A549 (cell line): ENCODE results near the gene ZNF362. TPM values are rescaled to one million over a fixed set of nuclear protein-coding genes. Genes with fewer than 3 reads are reported as not detected.

Source experiments
- ATAC-seq, 2 experiments: fragments of 200-7000 bp in 1 of 2; fragments of >200 bp in 1 of 2; cut with Nextera tagmentation in 1 of 2; cut with Tn5 transposase in 1 of 2; 3 replicates each; pipeline versions ENCODE4 v1.8.0 to v1.9.1; 2018 to 2020; ENCODE audit warnings: mild to moderate bottlenecking in 1 of 2, moderate library complexity in 1 of 2
- CTCF ChIA-PET: fragments of 300-600 bp; sonication (Branson Sonifier 250); formaldehyde crosslinking; extraction: SDS; loops from one replicate; lab custom pipeline; 2021; ENCODE audit warnings: antibody characterized with exemption, inconsistent platforms; lab: Yijun Ruan, JAX
- POLR2A ChIA-PET: fragments of 350-600 bp; formaldehyde crosslinking; extraction: SDS; loops from one replicate; lab custom pipeline; 2021; ENCODE audit warnings: antibody characterized with exemption, inconsistent platforms; lab: Yijun Ruan, JAX
- DNase-seq, 2 experiments: peaks; one replicate each; pipeline versions ENCODE4 v3.0.0 to v3.0.0-alpha.2; 2011 to 2016; ENCODE audit warnings: low read depth in 1 of 2, low spot score in 1 of 2
- FAIRE-seq: peaks from 2 replicates; lab custom pipeline; 2011; peaks lifted over from hg19 to GRCh38; lab: Jason Lieb, UNC
- H3K27ac ChIP-seq, 2 experiments: fragments of >200 bp; sonication (Bioruptor Twin); formaldehyde crosslinking; 3 replicates each; pipeline ENCODE4 v1.5.1; 2016 to 2017
- H3K4me1 ChIP-seq: fragments of >200 bp; sonication (Bioruptor Twin); formaldehyde crosslinking; 3 replicates; pipeline ENCODE4 v1.6.1; 2016
- H3K4me2 ChIP-seq: fragments of >200 bp; sonication (Bioruptor Twin); formaldehyde crosslinking; 3 replicates; pipeline ENCODE4 v1.6.1; 2016
- H3K4me3 ChIP-seq: fragments of >200 bp; sonication (Bioruptor Twin); formaldehyde crosslinking; 3 replicates; pipeline ENCODE4 v1.5.1; 2016
- H3K9me3 ChIP-seq: fragments of >200 bp; sonication (Bioruptor Twin); formaldehyde crosslinking; 3 replicates; pipeline ENCODE4 v1.6.1; 2016
- CBX2 ChIP-seq: fragments of 200-600 bp; sonication (generic); IDR thresholded peaks from 2 replicates; pipeline ENCODE4 v1.6.1; 2016; ENCODE audit warnings: low read depth, mild to moderate bottlenecking, borderline replicate concordance
- CBX8 ChIP-seq: fragments of 200-600 bp; sonication (generic); IDR thresholded peaks from 2 replicates; pipeline ENCODE4 v1.6.1; 2016
- CEBPB ChIP-seq, 2 experiments: fragments of >200 bp in 1 of 2; sonication (Bioruptor Twin) in 1 of 2; formaldehyde crosslinking in 1 of 2; IDR thresholded peaks; 2 replicates each; pipeline ENCODE4 v1.6.1; 2012 to 2016
- CHD2 ChIP-seq: fragments of 150-350 bp; IDR thresholded peaks from 2 replicates; pipeline ENCODE4 v1.6.1; 2014; ENCODE audit warnings: low read length; ENCODE audit not compliant: partially characterized antibody
- EHF ChIP-seq: fragments of 250-450 bp; sonication (Bioruptor Pico); IDR thresholded peaks from 2 replicates; pipeline ENCODE4 v1.5.0; 2020; ENCODE audit warnings: mild to moderate bottlenecking
- EP300 ChIP-seq, 2 experiments: fragments of >200 bp; sonication (Bioruptor Twin); formaldehyde crosslinking; IDR thresholded peaks; 2 replicates in 1 of 2; 3 replicates in 1 of 2; pipeline ENCODE4 v1.6.1; 2016 to 2017
- ESRRA ChIP-seq: fragments of 150-350 bp; IDR thresholded peaks from 2 replicates; pipeline ENCODE4 v1.6.1; 2014; ENCODE audit warnings: mild to moderate bottlenecking, low read length, borderline replicate concordance
- FOXS1 ChIP-seq: fragments of 250-450 bp; sonication (Bioruptor Pico); IDR thresholded peaks from 2 replicates; pipeline ENCODE4 v1.5.0; 2020; ENCODE audit warnings: mild to moderate bottlenecking, moderate library complexity
- HES2 ChIP-seq: fragments of >200 bp; sonication (Bioruptor Twin); formaldehyde crosslinking; IDR thresholded peaks from 2 replicates; pipeline ENCODE4 v1.6.1; 2016
- HOXB5 ChIP-seq: fragments of 250-450 bp; sonication (Bioruptor Pico); IDR thresholded peaks from 2 replicates; pipeline ENCODE4 v1.5.0; 2020; ENCODE audit warnings: mild to moderate bottlenecking, moderate library complexity
- JUN ChIP-seq, 2 experiments: fragments of >200 bp; sonication (Bioruptor Twin); formaldehyde crosslinking; IDR thresholded peaks; 2 replicates in 1 of 2; 3 replicates in 1 of 2; pipeline ENCODE4 v1.6.1; 2016 to 2017
- JUNB ChIP-seq: fragments of >200 bp; sonication (Bioruptor Twin); formaldehyde crosslinking; IDR thresholded peaks from 2 replicates; pipeline ENCODE4 v1.6.1; 2016
- MAZ ChIP-seq: fragments of 150-350 bp; IDR thresholded peaks from 2 replicates; pipeline ENCODE4 v1.6.1; 2014; ENCODE audit warnings: antibody characterized with exemption, low read depth, low read length, borderline replicate concordance
- NPAS2 ChIP-seq: fragments of 250-450 bp; sonication (Bioruptor Pico); IDR thresholded peaks from 2 replicates; pipeline ENCODE4 v1.8.0; 2022; ENCODE audit warnings: mild to moderate bottlenecking, moderate library complexity, borderline replicate concordance
- PHF8 ChIP-seq: fragments of 200-600 bp; sonication (generic); IDR thresholded peaks from 2 replicates; pipeline ENCODE4 v1.6.1; 2016; ENCODE audit warnings: low read depth, mild to moderate bottlenecking, antibody characterized with exemption, moderate library complexity, borderline replicate concordance
- RAD21 ChIP-seq, 2 experiments: fragments of >200 bp in 1 of 2; sonication (Bioruptor Twin) in 1 of 2; formaldehyde crosslinking in 1 of 2; IDR thresholded peaks in 1 of 2; conservative IDR thresholded peaks in 1 of 2; 2 replicates in 1 of 2; 3 replicates in 1 of 2; pipeline ENCODE4 v1.6.1; 2012 to 2018; ENCODE audit warnings: inconsistent platforms in 1 of 2
- RARB ChIP-seq: fragments of 250-450 bp; sonication (Bioruptor Pico); IDR thresholded peaks from 2 replicates; pipeline ENCODE4 v1.8.0; 2021; ENCODE audit warnings: mild to moderate bottlenecking, moderate library complexity
- SMC3 ChIP-seq: fragments of >200 bp; sonication (Bioruptor Twin); formaldehyde crosslinking; IDR thresholded peaks from 3 replicates; pipeline ENCODE4 v1.6.1; 2018; ENCODE audit warnings: inconsistent platforms
- TFCP2L1 ChIP-seq: fragments of 250-450 bp; sonication (Bioruptor Pico); IDR thresholded peaks from 2 replicates; pipeline ENCODE4 v1.5.0; 2021; ENCODE audit warnings: mild to moderate bottlenecking
- ZC3H11A ChIP-seq: fragments of 450-650 bp; IDR thresholded peaks from 2 replicates; pipeline ENCODE4 v1.6.1; 2014; ENCODE audit warnings: antibody characterized with exemption, mild to moderate bottlenecking
- ZFP36 ChIP-seq: fragments of 450-650 bp; IDR thresholded peaks from 2 replicates; pipeline ENCODE4 v1.6.1; 2014; ENCODE audit warnings: borderline replicate concordance; ENCODE audit not compliant: partially characterized antibody
- WGBS: methylation state at CpG from one replicate; pipeline ENCODE4 v1.1.6; 2017; ENCODE audit errors: missing lambda C conversion rate; 5-methylcytosine and 5-hydroxymethylcytosine counted together
- polyA plus RNA-seq, 4 experiments: library from polyadenylated mRNA; depleted of rRNA in 3 of 4; stranded (reverse); fragments of >200 nt; fragmentation: RNase III in 1 of 4; extraction: RNeasy Plus Mini Kit Qiagen cat#74134 plus additional on column Dnase treatment in 1 of 4; gene quantifications; 2 replicates in 3 of 4; 3 replicates in 1 of 4; pipeline ENCODE4 v1.2.3, GENCODE V29; 2011 to 2017
- TF ChIP-seq, protein P1 (sequence below): fragments of >200 bp; sonication (Bioruptor Twin); formaldehyde crosslinking; IDR thresholded peaks from 3 replicates; pipeline ENCODE4 v1.6.1; 2016
- TF ChIP-seq, protein P2 (sequence below): fragments of 250-450 bp; sonication (Bioruptor Pico); IDR thresholded peaks from 2 replicates; pipeline ENCODE4 v1.5.0; 2021; ENCODE audit warnings: mild to moderate bottlenecking, moderate library complexity, borderline replicate concordance
- TF ChIP-seq, protein P3 (sequence below): fragments of 200-600 bp; sonication (generic); IDR thresholded peaks from 2 replicates; pipeline ENCODE4 v1.6.1; 2016; ENCODE audit warnings: antibody characterized with exemption, mild to moderate bottlenecking, moderate library complexity
- TF ChIP-seq, protein P4 (sequence below): IDR thresholded peaks from 2 replicates; pipeline ENCODE4 v1.6.1; 2012

The ZNF362 gene
- polyA plus RNA-seq, 2 of the 4 experiments (the other 2 are of a cell fraction): 4.8 to 7.9 TPM

DNA sequence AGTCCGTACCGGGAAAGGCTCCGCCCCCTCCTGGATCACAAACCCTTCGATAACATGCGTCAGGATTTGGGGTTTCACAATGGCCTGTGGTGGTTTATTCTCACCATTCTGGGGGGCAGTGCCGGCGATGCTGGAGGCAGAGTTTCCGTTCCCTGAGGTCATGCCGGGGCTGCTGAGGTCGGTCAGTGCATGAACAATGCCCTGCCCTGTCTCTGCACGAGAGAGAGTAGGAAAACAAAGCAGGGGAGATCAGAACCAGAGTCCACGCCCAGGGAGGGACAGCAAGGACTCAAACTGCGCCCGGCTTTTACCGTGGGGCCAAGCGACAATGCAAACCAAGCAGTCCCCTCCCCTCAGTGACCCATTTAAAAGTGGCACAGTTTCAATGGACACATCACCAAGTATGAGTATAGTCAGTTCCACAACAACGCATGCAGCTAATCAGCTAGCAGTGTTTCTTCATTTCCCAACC lies 77.8 kb downstream of the ZNF362 start (continued):
- TF ChIP-seq CBX8 (no peak), HES2 (no peak)

- ChIA-PET POLR2A (no interaction called here), CTCF (interaction anchor here (1.2 to 1.8 kb wide), 2 partner anchors 24 to 39 kb away, joined by 3 to 4 read pairs; no protein-coding TSS in a partner anchor)
- FAIRE-seq (no peak), ATAC-seq (no peak), DNase-seq (no peak)
- H3K27ac ChIP-seq: no peak overlapping the region
- no peaks in the 10 kb centered on the region for H3K9me3 ChIP-seq
- WGBS: 75% methylated on average over 4 of the region's 4 CpGs
- peaks cover 36% of the 10 kb centered on the region for H3K4me1 ChIP-seq
- H3K4me3 ChIP-seq: no peak overlapping the region
- TF ChIP-seq EHF (no peak), SMC3 (no peak)
- H3K4me2 ChIP-seq: no peak overlapping the region
Observed at GRCh38 chr1:33335020-33335419, 78.7 kb downstream of the ZNF362 start.

DNA sequence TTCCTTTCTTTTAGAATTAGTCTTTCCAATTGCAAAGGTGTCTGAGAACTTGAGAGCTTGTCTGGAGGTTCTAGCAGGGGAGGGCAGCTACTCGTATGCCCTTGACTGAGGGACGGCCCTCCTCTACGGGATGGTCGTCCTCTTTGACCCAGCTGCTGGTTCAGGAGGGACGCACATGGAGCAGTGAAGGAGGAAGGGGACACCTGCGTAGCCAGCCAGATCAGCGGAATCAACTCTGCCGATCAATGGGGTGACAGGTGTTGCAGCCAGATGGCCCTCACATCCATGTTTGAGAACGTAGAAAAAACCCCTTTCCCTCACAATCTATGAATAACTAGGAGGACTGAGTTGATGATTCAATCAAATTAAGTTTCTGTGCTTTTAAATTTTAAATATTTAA lies 80.3 kb downstream of the ZNF362 start:
- H3K9me3 ChIP-seq: no peaks in the 10 kb centered on the region
- POLR2A ChIA-PET: no interaction called here
- no peak overlapping the region for H3K4me2 ChIP-seq
- TF ChIP-seq HOXB5 (CRISPR knock-in tag) (no peak), RAD21 (conservative IDR thresholded peaks at IDR 0.05 in 1 of 2, IDR thresholded peaks at IDR 0.05 in 1 of 2) (no peak), CHD2 (no peak), CBX2 (no peak), ESRRA (no peak), ZFP36 (no peak), EP300 (IDR thresholded peaks at IDR 0.05) (no peak)
- TF ChIP-seq, protein P1, sequence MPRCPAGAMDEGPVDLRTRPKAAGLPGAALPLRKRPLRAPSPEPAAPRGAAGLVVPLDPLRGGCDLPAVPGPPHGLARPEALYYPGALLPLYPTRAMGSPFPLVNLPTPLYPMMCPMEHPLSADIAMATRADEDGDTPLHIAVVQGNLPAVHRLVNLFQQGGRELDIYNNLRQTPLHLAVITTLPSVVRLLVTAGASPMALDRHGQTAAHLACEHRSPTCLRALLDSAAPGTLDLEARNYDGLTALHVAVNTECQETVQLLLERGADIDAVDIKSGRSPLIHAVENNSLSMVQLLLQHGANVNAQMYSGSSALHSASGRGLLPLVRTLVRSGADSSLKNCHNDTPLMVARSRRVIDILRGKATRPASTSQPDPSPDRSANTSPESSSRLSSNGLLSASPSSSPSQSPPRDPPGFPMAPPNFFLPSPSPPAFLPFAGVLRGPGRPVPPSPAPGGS: no peak
- ATAC-seq (no peak), DNase-seq (no peak), FAIRE-seq (no peak)
- H3K27ac ChIP-seq: no peak overlapping the region
- CTCF ChIA-PET: interaction anchor here (1.0 to 1.2 kb wide), 2 partner anchors 30 to 276 kb away, joined by 3 to 5 read pairs; no protein-coding TSS in a partner anchor
- peaks cover 52% of the 10 kb centered on the region for H3K4me1 ChIP-seq
- WGBS: 76% methylated on average over 9 of the region's 9 CpGs
- H3K4me3 ChIP-seq: no peak overlapping the region

GRCh38 chr1:33337441-33337840 lies 81.1 kb downstream of the ZNF362 start:
- 78% methylated on average over 5 of the region's 6 CpGs for WGBS
- H3K9me3 ChIP-seq: no peaks in the 10 kb centered on the region
- ATAC-seq (no peak), DNase-seq (no peak), FAIRE-seq (no peak)
- H3K4me1 ChIP-seq: peaks cover 57% of the 10 kb centered on the region
- POLR2A ChIA-PET: no interaction called here
- no peak overlapping the region for H3K4me3 ChIP-seq
- H3K27ac ChIP-seq: no peak overlapping the region
- H3K4me2 ChIP-seq: no peak overlapping the region
- CTCF ChIA-PET: interaction anchor here (1.0 to 1.1 kb wide), 3 partner anchors 30 to 42 kb away, joined by 3 read pairs; no protein-coding TSS in a partner anchor
- TF ChIP-seq ZC3H11A (no peak), NPAS2 (CRISPR knock-in tag) (no peak), CEBPB (IDR thresholded peaks at IDR 0.05) (no peak), JUN (IDR thresholded peaks at IDR 0.05) (no peak), PHF8 (no peak), CHD2 (no peak), ZFP36 (no peak), MAZ (no peak), SMC3 (no peak), JUNB (no peak), TFCP2L1 (CRISPR knock-in tag) (no peak), FOXS1 (CRISPR knock-in tag) (no peak), EP300 (IDR thresholded peaks at IDR 0.05) (no peak), HOXB5 (CRISPR knock-in tag) (no peak), RARB (CRISPR knock-in tag) (no peak)
- TF ChIP-seq, protein P2, sequence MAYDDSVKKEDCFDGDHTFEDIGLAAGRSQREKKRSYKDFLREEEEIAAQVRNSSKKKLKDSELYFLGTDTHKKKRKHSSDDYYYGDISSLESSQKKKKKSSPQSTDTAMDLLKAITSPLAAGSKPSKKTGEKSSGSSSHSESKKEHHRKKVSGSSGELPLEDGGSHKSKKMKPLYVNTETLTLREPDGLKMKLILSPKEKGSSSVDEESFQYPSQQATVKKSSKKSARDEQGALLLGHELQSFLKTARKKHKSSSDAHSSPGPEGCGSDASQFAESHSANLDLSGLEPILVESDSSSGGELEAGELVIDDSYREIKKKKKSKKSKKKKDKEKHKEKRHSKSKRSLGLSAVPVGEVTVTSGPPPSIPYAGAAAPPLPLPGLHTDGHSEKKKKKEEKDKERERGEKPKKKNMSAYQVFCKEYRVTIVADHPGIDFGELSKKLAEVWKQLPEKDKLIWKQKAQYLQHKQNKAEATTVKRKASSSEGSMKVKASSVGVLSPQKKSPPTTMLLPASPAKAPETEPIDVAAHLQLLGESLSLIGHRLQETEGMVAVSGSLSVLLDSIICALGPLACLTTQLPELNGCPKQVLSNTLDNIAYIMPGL: no peak
- TF ChIP-seq, protein P3, sequence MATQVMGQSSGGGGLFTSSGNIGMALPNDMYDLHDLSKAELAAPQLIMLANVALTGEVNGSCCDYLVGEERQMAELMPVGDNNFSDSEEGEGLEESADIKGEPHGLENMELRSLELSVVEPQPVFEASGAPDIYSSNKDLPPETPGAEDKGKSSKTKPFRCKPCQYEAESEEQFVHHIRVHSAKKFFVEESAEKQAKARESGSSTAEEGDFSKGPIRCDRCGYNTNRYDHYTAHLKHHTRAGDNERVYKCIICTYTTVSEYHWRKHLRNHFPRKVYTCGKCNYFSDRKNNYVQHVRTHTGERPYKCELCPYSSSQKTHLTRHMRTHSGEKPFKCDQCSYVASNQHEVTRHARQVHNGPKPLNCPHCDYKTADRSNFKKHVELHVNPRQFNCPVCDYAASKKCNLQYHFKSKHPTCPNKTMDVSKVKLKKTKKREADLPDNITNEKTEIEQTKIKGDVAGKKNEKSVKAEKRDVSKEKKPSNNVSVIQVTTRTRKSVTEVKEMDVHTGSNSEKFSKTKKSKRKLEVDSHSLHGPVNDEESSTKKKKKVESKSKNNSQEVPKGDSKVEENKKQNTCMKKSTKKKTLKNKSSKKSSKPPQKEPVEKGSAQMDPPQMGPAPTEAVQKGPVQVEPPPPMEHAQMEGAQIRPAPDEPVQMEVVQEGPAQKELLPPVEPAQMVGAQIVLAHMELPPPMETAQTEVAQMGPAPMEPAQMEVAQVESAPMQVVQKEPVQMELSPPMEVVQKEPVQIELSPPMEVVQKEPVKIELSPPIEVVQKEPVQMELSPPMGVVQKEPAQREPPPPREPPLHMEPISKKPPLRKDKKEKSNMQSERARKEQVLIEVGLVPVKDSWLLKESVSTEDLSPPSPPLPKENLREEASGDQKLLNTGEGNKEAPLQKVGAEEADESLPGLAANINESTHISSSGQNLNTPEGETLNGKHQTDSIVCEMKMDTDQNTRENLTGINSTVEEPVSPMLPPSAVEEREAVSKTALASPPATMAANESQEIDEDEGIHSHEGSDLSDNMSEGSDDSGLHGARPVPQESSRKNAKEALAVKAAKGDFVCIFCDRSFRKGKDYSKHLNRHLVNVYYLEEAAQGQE: no peak
- TF ChIP-seq, protein P4, sequence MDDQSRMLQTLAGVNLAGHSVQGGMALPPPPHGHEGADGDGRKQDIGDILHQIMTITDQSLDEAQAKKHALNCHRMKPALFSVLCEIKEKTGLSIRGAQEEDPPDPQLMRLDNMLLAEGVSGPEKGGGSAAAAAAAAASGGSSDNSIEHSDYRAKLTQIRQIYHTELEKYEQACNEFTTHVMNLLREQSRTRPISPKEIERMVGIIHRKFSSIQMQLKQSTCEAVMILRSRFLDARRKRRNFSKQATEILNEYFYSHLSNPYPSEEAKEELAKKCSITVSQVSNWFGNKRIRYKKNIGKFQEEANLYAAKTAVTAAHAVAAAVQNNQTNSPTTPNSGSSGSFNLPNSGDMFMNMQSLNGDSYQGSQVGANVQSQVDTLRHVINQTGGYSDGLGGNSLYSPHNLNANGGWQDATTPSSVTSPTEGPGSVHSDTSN: no peak
